Epithelial cell of proximal tubule (primary cell): ENCODE data around the gene RGS9. TPM values are rescaled to one million over a fixed set of nuclear protein-coding genes. Genes with fewer than 3 reads are reported as not detected.

Experiments used
- DNase-seq: peaks from one replicate; pipeline ENCODE4 v3.0.0-alpha.2; 2011; ENCODE audit warnings: low read depth
- H3K4me3 ChIP-seq: 2 replicates; pipeline ENCODE4 v1.5.1; 2011; ENCODE audit warnings: low read depth, mild to moderate bottlenecking, low read length
- total RNA-seq: library from RNA; depleted of rRNA; stranded (reverse); fragments of >200 nt; gene quantifications from 2 replicates; pipeline ENCODE4 v1.2.3, GENCODE V29; 2015
- TF ChIP-seq, protein P1 (sequence below): conservative IDR thresholded peaks from 2 replicates; pipeline ENCODE4 v1.5.1; 2012; ENCODE audit warnings: low read depth, mild to moderate bottlenecking, low read length

The RGS9 gene
- total RNA-seq, 1 donor from 2014 or later = 5.2 TPM

DNA sequence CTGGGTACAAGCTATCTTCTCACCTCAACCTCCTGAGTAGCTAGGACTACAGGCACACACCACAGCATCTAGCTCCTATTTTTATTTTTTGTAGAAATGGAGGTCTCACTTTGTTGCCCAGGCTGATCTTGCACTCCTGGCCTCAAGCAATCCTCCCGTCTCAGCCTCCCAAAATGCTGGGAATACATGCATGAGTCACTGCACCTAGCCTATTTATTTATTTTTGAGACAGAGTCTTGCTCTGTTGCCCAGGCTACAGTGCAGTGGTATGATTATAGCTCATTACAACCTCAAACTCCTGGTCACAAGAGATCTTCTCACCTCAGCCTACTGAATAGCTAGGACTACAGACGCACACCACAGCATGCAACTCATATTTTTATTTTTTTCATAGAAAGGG is 40.1 kb upstream of the RGS9 start:
- H3K4me3 ChIP-seq = no peak overlapping the region
- no peak for DNase-seq
- TF ChIP-seq, protein P1, sequence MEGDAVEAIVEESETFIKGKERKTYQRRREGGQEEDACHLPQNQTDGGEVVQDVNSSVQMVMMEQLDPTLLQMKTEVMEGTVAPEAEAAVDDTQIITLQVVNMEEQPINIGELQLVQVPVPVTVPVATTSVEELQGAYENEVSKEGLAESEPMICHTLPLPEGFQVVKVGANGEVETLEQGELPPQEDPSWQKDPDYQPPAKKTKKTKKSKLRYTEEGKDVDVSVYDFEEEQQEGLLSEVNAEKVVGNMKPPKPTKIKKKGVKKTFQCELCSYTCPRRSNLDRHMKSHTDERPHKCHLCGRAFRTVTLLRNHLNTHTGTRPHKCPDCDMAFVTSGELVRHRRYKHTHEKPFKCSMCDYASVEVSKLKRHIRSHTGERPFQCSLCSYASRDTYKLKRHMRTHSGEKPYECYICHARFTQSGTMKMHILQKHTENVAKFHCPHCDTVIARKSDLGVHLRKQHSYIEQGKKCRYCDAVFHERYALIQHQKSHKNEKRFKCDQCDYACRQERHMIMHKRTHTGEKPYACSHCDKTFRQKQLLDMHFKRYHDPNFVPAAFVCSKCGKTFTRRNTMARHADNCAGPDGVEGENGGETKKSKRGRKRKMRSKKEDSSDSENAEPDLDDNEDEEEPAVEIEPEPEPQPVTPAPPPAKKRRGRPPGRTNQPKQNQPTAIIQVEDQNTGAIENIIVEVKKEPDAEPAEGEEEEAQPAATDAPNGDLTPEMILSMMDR = no peak

DNA sequence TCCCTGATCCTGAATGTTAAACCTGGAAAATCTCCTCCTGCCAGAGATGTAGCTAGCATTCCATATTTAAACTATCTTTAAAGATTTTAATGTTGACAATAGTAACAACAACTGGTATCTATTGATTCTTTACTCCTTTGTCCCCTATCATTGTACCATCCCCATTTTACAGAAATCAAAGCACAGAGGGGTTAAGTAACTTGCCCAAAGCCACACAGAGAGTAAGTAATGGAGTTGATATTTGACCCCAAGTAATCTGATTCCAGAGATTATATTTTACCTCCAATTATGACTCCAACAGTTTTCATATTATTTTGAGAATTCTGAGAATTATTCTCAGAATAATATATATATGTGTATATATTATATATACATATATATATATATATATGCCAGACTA is 37.7 kb upstream of the RGS9 start:
- TF ChIP-seq, protein P1 = no peak
- no peak for DNase-seq
- H3K4me3 ChIP-seq = no peak overlapping the region

DNA sequence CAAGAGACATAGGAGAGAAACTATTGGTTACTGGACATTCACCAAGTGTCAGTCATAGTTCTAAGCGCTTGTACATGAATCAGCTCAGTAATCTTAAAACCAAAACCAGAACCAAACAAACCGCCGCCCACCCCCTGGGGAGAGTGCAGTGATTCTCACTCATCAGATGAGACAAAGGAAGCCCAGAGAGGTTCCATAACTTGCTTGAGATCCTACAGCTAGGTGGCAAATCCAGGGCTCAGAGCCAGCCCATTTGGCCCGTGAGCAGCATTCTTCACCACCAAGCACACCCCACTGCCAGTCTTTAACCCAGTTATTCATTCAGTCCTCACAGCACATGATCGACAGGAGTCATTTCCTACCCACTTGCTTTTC is 37.2 kb upstream of the RGS9 start:
- DNase-seq = peak; percentile 96
- TF ChIP-seq, protein P1 = peak; percentile 35
- H3K4me3 ChIP-seq = peak overlapping the region; percentile 67

DNA sequence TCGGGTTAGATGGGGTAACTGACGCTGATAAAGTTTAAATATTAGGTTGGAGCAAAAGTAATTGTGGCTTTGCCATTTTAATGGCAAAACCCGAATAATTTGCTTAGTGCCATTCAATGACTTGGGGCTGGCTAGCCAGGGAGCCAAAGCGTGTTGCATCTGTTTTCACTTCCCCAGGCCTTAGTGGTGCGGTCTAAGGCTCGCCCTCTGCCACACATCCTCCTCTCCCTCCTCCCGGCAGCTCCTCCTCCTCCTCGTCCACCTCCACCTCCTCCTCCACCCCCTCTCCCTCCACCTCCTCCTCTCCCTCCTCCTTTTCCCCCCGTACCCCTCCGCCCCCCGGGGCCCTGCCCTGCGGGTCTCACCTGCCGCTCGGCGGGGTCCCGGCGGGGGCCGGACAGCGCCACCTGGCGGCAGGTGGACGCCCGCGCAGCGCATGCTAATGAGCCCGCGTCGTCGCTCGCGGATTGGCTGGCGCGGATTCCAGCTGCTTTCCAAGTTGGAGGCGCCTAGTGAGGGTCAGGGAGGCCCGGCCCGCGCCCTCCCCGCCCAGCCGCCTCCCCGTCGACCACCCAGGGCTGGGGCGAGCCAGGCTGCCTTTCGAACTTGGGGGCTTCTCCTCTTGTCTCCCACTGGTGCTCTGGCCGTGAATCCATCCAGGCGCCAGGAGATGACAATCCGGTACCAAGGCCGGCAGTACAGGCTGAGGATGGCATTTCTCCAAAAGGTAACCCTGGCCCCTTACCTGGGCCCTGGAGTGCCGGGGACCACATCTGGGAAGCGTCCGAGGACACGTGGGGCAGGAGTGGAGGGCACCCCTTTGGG is 36.6 kb upstream of the RGS9 start:
- TF ChIP-seq, protein P1 = peak; percentile 79
- peak overlapping the region; percentile 67 for H3K4me3 ChIP-seq
- DNase-seq = no peak

DNA sequence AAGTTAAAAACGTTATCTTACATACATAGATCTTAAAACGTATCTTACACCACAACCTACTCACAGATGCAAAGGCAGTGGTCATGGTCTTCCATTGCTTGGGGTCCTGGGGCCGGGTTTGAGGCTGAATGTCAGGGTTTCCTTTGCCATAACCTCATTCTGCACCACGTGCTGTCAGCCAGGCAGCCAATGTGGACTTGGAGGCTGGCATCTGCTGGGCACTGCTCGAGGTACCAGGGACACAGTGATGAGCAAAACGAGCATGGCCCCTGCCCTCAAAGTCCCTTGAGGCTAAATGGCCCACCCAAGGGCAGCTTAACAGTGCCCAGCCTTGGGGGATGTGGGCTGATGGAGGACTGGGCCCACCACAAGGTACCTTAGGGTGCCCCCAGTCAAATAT is 35.8 kb upstream of the RGS9 start:
- TF ChIP-seq, protein P1 = no peak

DNA sequence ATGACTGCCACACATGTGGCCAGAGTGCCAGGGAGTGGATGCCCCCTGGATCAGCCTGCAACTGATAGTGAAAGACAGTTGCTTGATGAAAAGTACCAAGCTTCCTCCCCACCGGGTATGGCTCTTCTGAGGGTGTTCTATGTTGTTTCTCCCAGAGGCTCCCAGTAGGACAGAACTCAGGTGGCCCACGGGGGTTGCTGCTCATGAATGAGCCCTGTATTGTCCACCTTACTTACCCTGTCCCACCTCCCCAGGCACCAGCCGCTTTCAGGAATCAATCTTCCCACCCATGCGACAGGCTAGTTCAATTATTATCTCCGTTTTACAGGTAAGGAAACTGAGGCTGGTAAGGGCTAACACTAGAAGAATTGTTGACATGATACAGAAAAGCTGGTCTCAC is 34.9 kb upstream of the RGS9 start:
- TF ChIP-seq, protein P1 = no peak
- DNase-seq = no peak
- no peak overlapping the region for H3K4me3 ChIP-seq

More for the DNA sequence above, 35.8 kb upstream of the RGS9 start:
- no peak for DNase-seq
- H3K4me3 ChIP-seq = peak overlapping the region; percentile 67

DNA sequence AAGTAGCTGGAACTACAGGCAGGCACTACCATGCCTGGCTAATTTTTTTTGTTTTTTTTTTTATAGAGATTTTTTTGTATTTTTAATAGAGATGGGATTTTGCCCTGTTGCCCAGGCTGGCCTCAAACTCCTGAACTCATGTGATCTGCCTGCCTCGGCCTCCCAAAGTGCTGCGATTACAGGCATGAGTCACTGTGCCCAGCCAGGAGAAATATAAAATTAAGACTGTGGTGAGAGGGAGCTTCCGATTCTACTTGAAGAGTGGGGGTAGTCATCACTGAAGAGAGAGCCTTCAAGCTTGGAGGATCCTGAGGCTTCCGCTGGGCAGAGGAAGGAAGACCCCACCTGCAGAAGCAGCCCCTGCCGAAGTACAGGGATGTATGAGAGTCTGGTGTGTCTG is 34.4 kb upstream of the RGS9 start:
- H3K4me3 ChIP-seq = no peak overlapping the region
- no peak for DNase-seq
- TF ChIP-seq, protein P1 = no peak
